ENCODE results near the gene LRIG2.

DNA sequence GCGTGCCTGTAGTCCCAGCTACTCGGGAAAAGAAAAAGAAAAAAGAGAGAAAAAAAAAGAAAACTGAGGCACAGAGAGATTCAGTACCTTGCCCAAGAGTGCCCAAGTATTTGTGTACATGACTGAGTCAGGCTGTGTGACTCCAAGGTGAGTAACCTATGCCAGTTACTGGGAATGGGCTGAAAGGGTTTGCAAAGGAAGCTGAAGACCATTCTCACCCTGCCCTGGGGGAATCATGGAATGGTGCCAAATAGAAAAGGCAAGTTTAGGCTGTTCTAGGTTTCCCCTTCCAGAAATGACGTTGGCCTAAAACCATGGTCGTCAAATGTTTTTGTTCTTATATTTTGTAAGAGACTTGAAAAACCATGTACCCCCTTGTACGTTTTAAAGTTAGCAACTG is 37.9 kb upstream of the LRIG2 start:
- TF ChIP-seq, protein P1, sequence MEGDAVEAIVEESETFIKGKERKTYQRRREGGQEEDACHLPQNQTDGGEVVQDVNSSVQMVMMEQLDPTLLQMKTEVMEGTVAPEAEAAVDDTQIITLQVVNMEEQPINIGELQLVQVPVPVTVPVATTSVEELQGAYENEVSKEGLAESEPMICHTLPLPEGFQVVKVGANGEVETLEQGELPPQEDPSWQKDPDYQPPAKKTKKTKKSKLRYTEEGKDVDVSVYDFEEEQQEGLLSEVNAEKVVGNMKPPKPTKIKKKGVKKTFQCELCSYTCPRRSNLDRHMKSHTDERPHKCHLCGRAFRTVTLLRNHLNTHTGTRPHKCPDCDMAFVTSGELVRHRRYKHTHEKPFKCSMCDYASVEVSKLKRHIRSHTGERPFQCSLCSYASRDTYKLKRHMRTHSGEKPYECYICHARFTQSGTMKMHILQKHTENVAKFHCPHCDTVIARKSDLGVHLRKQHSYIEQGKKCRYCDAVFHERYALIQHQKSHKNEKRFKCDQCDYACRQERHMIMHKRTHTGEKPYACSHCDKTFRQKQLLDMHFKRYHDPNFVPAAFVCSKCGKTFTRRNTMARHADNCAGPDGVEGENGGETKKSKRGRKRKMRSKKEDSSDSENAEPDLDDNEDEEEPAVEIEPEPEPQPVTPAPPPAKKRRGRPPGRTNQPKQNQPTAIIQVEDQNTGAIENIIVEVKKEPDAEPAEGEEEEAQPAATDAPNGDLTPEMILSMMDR (IDR thresholded peaks at IDR 0.05): no peak
- no peak for TF ChIP-seq POLR2AphosphoS5 (IDR thresholded peaks at IDR 0.05)

Data from transverse colon (tissue), 4 donors.